Testis (tissue), 2 donors: ENCODE results near the gene BZW2.

Experiments
- CTCF ChIP-seq, 3 experiments: fragments of 450-650 bp in 2 of 3; fragments of 200-600 bp in 1 of 3; sonication (generic) in 1 of 3; IDR thresholded peaks; one replicate each; pipeline ENCODE4 v1.5.1; 2016 to 2019; ENCODE audit warnings: antibody characterized with exemption in 3 of 3, mild to moderate bottlenecking in 2 of 3, moderate library complexity in 1 of 3
- POLR2A ChIP-seq: fragments of 450-650 bp; IDR thresholded peaks from one replicate; pipeline ENCODE4 v1.6.1; 2017; ENCODE audit warnings: antibody characterized with exemption, mild to moderate bottlenecking, moderate library complexity

GRCh38 chr7:16637379-16637778 lies 8.6 kb upstream of the BZW2 start:
- TF ChIP-seq CTCF (IDR thresholded peaks at IDR 0.05) (no peak), POLR2A (no peak)
